ENCODE measurements around the gene BANF1. TPM values are rescaled to one million over a fixed set of nuclear protein-coding genes. Genes with fewer than 3 reads are reported as not detected.
A peak's percentile ranks its signal among the peaks of the same experiment; 100 is the strongest.
"Not testable (repeated sequence)": the region's sequence is repeated elsewhere in the genome, so short reads cannot be mapped to it uniquely, and the experiment has no call there.

BANF1 gene
- total and polyA plus RNA-seq, 2 donors (not counting 1 experiment from before 2014, with no cell fraction given) = 74.3 to 99.3 TPM

- no peak overlapping the region for H3K4me3 ChIP-seq (ENCODE audit: control extremely low read depth in 1 of 5, extremely low read depth in 1 of 5, insufficient read depth in 1 of 5, low read depth in 2 of 5, low read length in 4 of 5)
- H3K27me3 ChIP-seq (replicated peaks in 1 of 4; ENCODE audit: control extremely low read depth in 1 of 4, control insufficient read depth in 3 of 4, insufficient read depth in 4 of 4, low read length in 3 of 4) = peaks cover 0 to 19% (median 10%) of the 10 kb centered on the region in 4 experiments
- TF ChIP-seq EZH2 (IDR thresholded peaks at IDR 0.05; ENCODE audit: borderline replicate concordance, insufficient read depth, low read depth, low read length, poor library complexity, severe bottlenecking) = no peak
- no peak for TF ChIP-seq CTCF (IDR thresholded peaks at IDR 0.05)
- H3K9ac ChIP-seq (ENCODE audit: low read length) = no peak overlapping the region
- H3K4me1 ChIP-seq (ENCODE audit: control insufficient read depth in 2 of 2, insufficient read depth in 2 of 2, low read length in 2 of 2) = peaks cover 15 to 19% of the 10 kb centered on the region in 2 donors
- H3K79me2 ChIP-seq (ENCODE audit: control insufficient read depth, insufficient read depth, low read length) = peaks cover 22% of the 10 kb centered on the region
- POLR2A ChIA-PET = no interaction called here
- no peak overlapping the region for H3K4me2 ChIP-seq (replicated peaks; ENCODE audit: low read depth, low read length, poor library complexity, severe bottlenecking)
- H2AFZ ChIP-seq (ENCODE audit: insufficient read depth, low read depth, low read length, poor library complexity, severe bottlenecking) = no peak overlapping the region
- H4K20me1 ChIP-seq (ENCODE audit: control insufficient read depth, insufficient read depth, low read length, poor library complexity, severe bottlenecking) = peaks cover 23% of the 10 kb centered on the region
- intact Hi-C loops (cut with micrococcal nuclease) = no loop called here
- CTCF ChIA-PET = interaction anchor here (1.1 to 1.9 kb wide), 4 partner anchors 15 to 148 kb away, joined by 3 to 6 read pairs (median 4); partner anchors contain the start of gene MUS81
- no peak overlapping the region for H3K27ac Mint-ChIP-seq
- no CpG with 5 or more reads among the region's 2 CpGs for WGBS (ENCODE audit: insufficient coverage)
- DNase-seq (no peak), ATAC-seq (ENCODE audit: low read depth) (no peak)
- H3K4me1 Mint-ChIP-seq = peaks cover 11% of the 10 kb centered on the region
- H3K36me3 ChIP-seq (replicated peaks in 1 of 2; ENCODE audit: control extremely low read depth in 1 of 2, control insufficient read depth in 1 of 2, extremely low read depth in 1 of 2, insufficient read depth in 2 of 2, low read length in 1 of 2) = peaks cover 0 to 23% of the 10 kb centered on the region in 2 experiments
- peaks cover 0 to 9% (median 0%) of the 10 kb centered on the region in 3 donors for H3K9me3 ChIP-seq (ENCODE audit: control extremely low read depth in 1 of 3, control insufficient read depth in 2 of 3, insufficient read depth in 1 of 3, low read length in 2 of 3)
- no peaks in the 10 kb centered on the region for H3K9me3 Mint-ChIP-seq (ENCODE audit: insufficient read depth)
- no peak overlapping the region for H3K4me3 Mint-ChIP-seq
- peaks cover 8% of the 10 kb centered on the region for H3K27me3 Mint-ChIP-seq
- H3K27ac ChIP-seq (ENCODE audit: low read length in 2 of 2) = no peak overlapping the region
These were observed 5.8 kb downstream of the BANF1 start for GRCh38 chr11:66008095-66008467.

- Histone ChIP-seq H3K9ac (ENCODE audit: low read length) (no peak overlapping the region), H3K27ac (ENCODE audit: low read length in 2 of 2) (no peak overlapping the region), H4K20me1 (ENCODE audit: control insufficient read depth, insufficient read depth, low read length, poor library complexity, severe bottlenecking) (peaks cover 18% of the 10 kb centered on the region), H3K4me3 (ENCODE audit: control extremely low read depth in 1 of 5, extremely low read depth in 1 of 5, insufficient read depth in 1 of 5, low read depth in 2 of 5, low read length in 4 of 5) (no peak overlapping the region), H3K4me2 (replicated peaks; ENCODE audit: low read depth, low read length, poor library complexity, severe bottlenecking) (no peak overlapping the region), H2AFZ (ENCODE audit: insufficient read depth, low read depth, low read length, poor library complexity, severe bottlenecking) (no peak overlapping the region), H3K4me1 (ENCODE audit: control insufficient read depth in 2 of 2, insufficient read depth in 2 of 2, low read length in 2 of 2) (peaks cover 11 to 14% of the 10 kb centered on the region in 2 donors), H3K79me2 (ENCODE audit: control insufficient read depth, insufficient read depth, low read length) (peaks cover 20% of the 10 kb centered on the region), H3K27me3 (replicated peaks in 1 of 4; ENCODE audit: control extremely low read depth in 1 of 4, control insufficient read depth in 3 of 4, insufficient read depth in 4 of 4, low read length in 3 of 4) (peaks cover 0 to 24% (median 12%) of the 10 kb centered on the region in 4 experiments), H3K36me3 (replicated peaks in 1 of 2; ENCODE audit: control extremely low read depth in 1 of 2, control insufficient read depth in 1 of 2, extremely low read depth in 1 of 2, insufficient read depth in 2 of 2, low read length in 1 of 2) (peaks cover 0 to 19% of the 10 kb centered on the region in 2 experiments), H3K9me3 (ENCODE audit: control extremely low read depth in 1 of 3, control insufficient read depth in 2 of 3, insufficient read depth in 1 of 3, low read length in 2 of 3) (peaks cover 0 to 12% (median 0%) of the 10 kb centered on the region in 3 donors)
- no peak for TF ChIP-seq CTCF (IDR thresholded peaks at IDR 0.05)
- peaks cover 6% of the 10 kb centered on the region for H3K4me1 Mint-ChIP-seq
- ChIA-PET POLR2A (interaction anchor here (0.7 kb wide), 1 partner anchor 27 kb away, joined by 3 read pairs; no protein-coding TSS in a partner anchor), CTCF (interaction anchor here (0.7 to 1.9 kb wide), 7 partner anchors 14 to 149 kb away, joined by 3 to 6 read pairs (median 3); partner anchors contain the start of gene MUS81)
- 62% methylated on average over 9 of the region's 10 CpGs for WGBS (ENCODE audit: insufficient coverage)
- DNase-seq = peak; percentile 12
- H3K9me3 Mint-ChIP-seq (ENCODE audit: insufficient read depth) = no peaks in the 10 kb centered on the region
- no peak overlapping the region for H3K4me3 Mint-ChIP-seq
- intact Hi-C loops (cut with micrococcal nuclease) = no loop called here
- no peak overlapping the region for H3K27ac Mint-ChIP-seq
- ATAC-seq (ENCODE audit: low read depth) = no peak
- H3K27me3 Mint-ChIP-seq = peaks cover 8% of the 10 kb centered on the region
These were observed 6.3 kb downstream of the BANF1 start for GRCh38 chr11:66008468-66009101.

- CTCF ChIA-PET = interaction anchor here (1.3 kb wide), 1 partner anchor 59 kb away, joined by 3 read pairs; no protein-coding TSS in a partner anchor
- not testable (repeated sequence) for H3K4me1 Mint-ChIP-seq, H3K4me3 Mint-ChIP-seq
These were observed 7.7 kb downstream of the BANF1 start for GRCh38 chr11:66010036-66010435.

More at GRCh38 chr11:66010036-66010435, 7.7 kb downstream of the BANF1 start:
- H3K27ac ChIP-seq (ENCODE audit: low read length in 2 of 2); POLR2A ChIA-PET; H4K20me1 ChIP-seq (ENCODE audit: control insufficient read depth, insufficient read depth, low read length, poor library complexity, severe bottlenecking); H3K4me3 ChIP-seq (ENCODE audit: control extremely low read depth in 1 of 5, extremely low read depth in 1 of 5, insufficient read depth in 1 of 5, low read depth in 2 of 5, low read length in 4 of 5); ATAC-seq (ENCODE audit: low read depth); H3K27ac Mint-ChIP-seq; DNase-seq; H3K4me2 ChIP-seq (replicated peaks; ENCODE audit: low read depth, low read length, poor library complexity, severe bottlenecking); intact Hi-C loops (cut with micrococcal nuclease); H3K36me3 ChIP-seq (replicated peaks in 1 of 2; ENCODE audit: control extremely low read depth in 1 of 2, control insufficient read depth in 1 of 2, extremely low read depth in 1 of 2, insufficient read depth in 2 of 2, low read length in 1 of 2); H2AFZ ChIP-seq (ENCODE audit: insufficient read depth, low read depth, low read length, poor library complexity, severe bottlenecking); H3K9me3 Mint-ChIP-seq (ENCODE audit: insufficient read depth); H3K9ac ChIP-seq (ENCODE audit: low read length); H3K27me3 Mint-ChIP-seq: not testable (repeated sequence)
- WGBS (ENCODE audit: insufficient coverage) = 97% methylated on average over 4 of the region's 4 CpGs
- Histone ChIP-seq H3K4me1 (ENCODE audit: control insufficient read depth in 2 of 2, insufficient read depth in 2 of 2, low read length in 2 of 2) (peaks cover 11 to 13% of the 10 kb centered on the region in 2 donors), H3K9me3 (ENCODE audit: control extremely low read depth in 1 of 3, control insufficient read depth in 2 of 3, insufficient read depth in 1 of 3, low read length in 2 of 3) (peaks cover 0 to 12% (median 0%) of the 10 kb centered on the region in 3 donors), H3K27me3 (replicated peaks in 1 of 4; ENCODE audit: control extremely low read depth in 1 of 4, control insufficient read depth in 3 of 4, insufficient read depth in 4 of 4, low read length in 3 of 4) (peaks cover 0 to 29% (median 12%) of the 10 kb centered on the region in 4 experiments), H3K79me2 (ENCODE audit: control insufficient read depth, insufficient read depth, low read length) (peaks cover 13% of the 10 kb centered on the region)
